Stimulated activated naive B cell treated with anti-CD40 and anti-IgM and Interleukin-4, amounts not matched to agents 10 μg/mL and 1 μg/mL and 100 μg/mL, for 72 hours (primary cell): ENCODE results near the gene TRIP11.

Experiments
- ATAC-seq, 2 donors: fragments of 150-1000 bp; cut with Tn5 transposase; replicated peaks; 2 replicates each; pipeline ENCODE4 v1.10.0; 2021; ENCODE audit warnings: moderate library complexity in 1 of 2
- DNase-seq: peaks from one replicate; pipeline ENCODE4 v3.0.0; 2021
- H3K27ac Mint-ChIP-seq: one replicate; pipeline ENCODE4 v1.8.0; 2022; ENCODE audit warnings: mild to moderate bottlenecking, mixed read lengths
- H3K27me3 Mint-ChIP-seq, 2 donors: one replicate each; pipeline ENCODE4 v1.8.0; 2022; ENCODE audit warnings: mixed read lengths in 2 of 2
- H3K36me3 Mint-ChIP-seq, 2 donors: one replicate each; pipeline ENCODE4 v1.8.0; 2022; ENCODE audit warnings: mixed read lengths in 2 of 2, mild to moderate bottlenecking in 1 of 2
- H3K4me1 Mint-ChIP-seq, 2 donors: one replicate each; pipeline ENCODE4 v1.8.0; 2022; ENCODE audit warnings: mixed read lengths in 2 of 2, mild to moderate bottlenecking in 1 of 2
- H3K4me3 Mint-ChIP-seq, 2 donors: one replicate each; pipeline ENCODE4 v1.8.0; 2022; ENCODE audit warnings: mild to moderate bottlenecking in 2 of 2, mixed read lengths in 2 of 2, moderate library complexity in 1 of 2
- H3K9me3 Mint-ChIP-seq, 2 donors: one replicate each; pipeline ENCODE4 v1.8.0; 2022; ENCODE audit warnings: mixed read lengths in 2 of 2, mild to moderate bottlenecking in 1 of 2

TRIP11 gene

GRCh38 chr14:91987192-91987591 lies 52.7 kb downstream of the TRIP11 start:
- no peaks in the 10 kb centered on the region for H3K27me3 Mint-ChIP-seq
- H3K4me1 Mint-ChIP-seq = peaks cover 0 to 4% of the 10 kb centered on the region in 2 donors
- no peak overlapping the region for H3K4me3 Mint-ChIP-seq
- peaks cover 47 to 61% of the 10 kb centered on the region in 2 donors for H3K36me3 Mint-ChIP-seq
- ATAC-seq = no peak
- H3K9me3 Mint-ChIP-seq = no peaks in the 10 kb centered on the region
- no peak for DNase-seq
- no peak overlapping the region for H3K27ac Mint-ChIP-seq

GRCh38 chr14:91985521-91986255 lies 54.2 kb downstream of the TRIP11 start:
- Mint-ChIP-seq H3K27ac (no peak overlapping the region), H3K27me3 (no peaks in the 10 kb centered on the region), H3K9me3 (no peaks in the 10 kb centered on the region), H3K36me3 (peaks cover 45 to 57% of the 10 kb centered on the region in 2 donors), H3K4me1 (peaks cover 0 to 4% of the 10 kb centered on the region in 2 donors), H3K4me3 (no peak overlapping the region)
- DNase-seq (no peak), ATAC-seq (no peak)

- Mint-ChIP-seq H3K4me3 (no peak overlapping the region), H3K36me3 (peaks cover 45 to 57% of the 10 kb centered on the region in 2 donors), H3K27ac (no peak overlapping the region), H3K9me3 (no peaks in the 10 kb centered on the region), H3K4me1 (peaks cover 6 to 7% of the 10 kb centered on the region in 2 donors), H3K27me3 (no peaks in the 10 kb centered on the region)
- no peak for DNase-seq
- no peak for ATAC-seq
Measured at GRCh38 chr14:91985008-91985407, 54.9 kb downstream of the TRIP11 start.

- Mint-ChIP-seq H3K9me3 (no peaks in the 10 kb centered on the region), H3K36me3 (peaks cover 42 to 51% of the 10 kb centered on the region in 2 donors), H3K4me3 (no peak overlapping the region), H3K27me3 (no peaks in the 10 kb centered on the region), H3K4me1 (peaks cover 7 to 12% of the 10 kb centered on the region in 2 donors), H3K27ac (no peak overlapping the region)
- DNase-seq (no peak), ATAC-seq (no peak)
Measured at GRCh38 chr14:91983588-91983987, 56.3 kb downstream of the TRIP11 start.

GRCh38 chr14:91980157-91980556 lies 59.7 kb downstream of the TRIP11 start:
- Mint-ChIP-seq H3K36me3 (peaks cover 36 to 37% of the 10 kb centered on the region in 2 donors), H3K4me3 (no peak overlapping the region), H3K4me1 (peaks cover 9 to 12% of the 10 kb centered on the region in 2 donors), H3K27me3 (no peaks in the 10 kb centered on the region), H3K27ac (peak overlapping the region; percentile 1), H3K9me3 (no peaks in the 10 kb centered on the region)
- ATAC-seq (peak; percentile 97), DNase-seq (no peak)

- Mint-ChIP-seq H3K4me3 (no peak overlapping the region), H3K4me1 (peaks cover 7 to 12% of the 10 kb centered on the region in 2 donors), H3K27me3 (no peaks in the 10 kb centered on the region), H3K27ac (no peak overlapping the region), H3K36me3 (peaks cover 29% of the 10 kb centered on the region in 2 donors), H3K9me3 (no peaks in the 10 kb centered on the region)
- DNase-seq (no peak), ATAC-seq (no peak)
Measured at GRCh38 chr14:91977884-91978283, 62.0 kb downstream of the TRIP11 start.

GRCh38 chr14:91975763-91976162 lies 64.1 kb downstream of the TRIP11 start:
- no peaks in the 10 kb centered on the region for H3K27me3 Mint-ChIP-seq
- H3K36me3 Mint-ChIP-seq = peaks cover 30 to 34% of the 10 kb centered on the region in 2 donors

GRCh38 chr14:91971188-91971778 lies 68.6 kb downstream of the TRIP11 start:
- H3K36me3 Mint-ChIP-seq = peaks cover 25 to 40% of the 10 kb centered on the region in 2 donors
- no peaks in the 10 kb centered on the region for H3K9me3 Mint-ChIP-seq
- no peak overlapping the region for H3K4me3 Mint-ChIP-seq
- H3K4me1 Mint-ChIP-seq = peaks cover 8 to 9% of the 10 kb centered on the region in 2 donors
- H3K27me3 Mint-ChIP-seq = no peaks in the 10 kb centered on the region
- no peak overlapping the region for H3K27ac Mint-ChIP-seq
- no peak for ATAC-seq
- DNase-seq = no peak

More at GRCh38 chr14:91975763-91976162, 64.1 kb downstream of the TRIP11 start:
- no peak for DNase-seq
- ATAC-seq = no peak
- Mint-ChIP-seq H3K9me3 (no peaks in the 10 kb centered on the region), H3K4me3 (no peak overlapping the region), H3K27ac (no peak overlapping the region), H3K4me1 (peaks cover 6 to 12% of the 10 kb centered on the region in 2 donors)

GRCh38 chr14:91968280-91968679 lies 71.6 kb downstream of the TRIP11 start:
- H3K4me1 Mint-ChIP-seq = peaks cover 8 to 9% of the 10 kb centered on the region in 2 donors
- H3K4me3 Mint-ChIP-seq = peak overlapping the region in 1 of 2 donors; percentile 15
- H3K36me3 Mint-ChIP-seq = peaks cover 17 to 34% of the 10 kb centered on the region in 2 donors
- no peaks in the 10 kb centered on the region for H3K27me3 Mint-ChIP-seq
- peak overlapping the region; percentile 81 for H3K27ac Mint-ChIP-seq
- H3K9me3 Mint-ChIP-seq = no peaks in the 10 kb centered on the region
- DNase-seq = no peak
- ATAC-seq = peak; percentile 87 to 94

GRCh38 chr14:91964724-91965123 lies 75.1 kb downstream of the TRIP11 start:
- Mint-ChIP-seq H3K36me3 (peaks cover 12 to 21% of the 10 kb centered on the region in 2 donors), H3K9me3 (no peaks in the 10 kb centered on the region), H3K27me3 (no peaks in the 10 kb centered on the region), H3K27ac (no peak overlapping the region), H3K4me1 (peaks cover 7 to 8% of the 10 kb centered on the region in 2 donors), H3K4me3 (no peak overlapping the region)
- ATAC-seq = no peak
- DNase-seq = no peak

- no peak overlapping the region for H3K27ac Mint-ChIP-seq
- peaks cover 7 to 8% of the 10 kb centered on the region in 2 donors for H3K4me1 Mint-ChIP-seq
- H3K9me3 Mint-ChIP-seq = no peaks in the 10 kb centered on the region
- no peaks in the 10 kb centered on the region for H3K27me3 Mint-ChIP-seq
- H3K4me3 Mint-ChIP-seq = no peak overlapping the region
- ATAC-seq (no peak), DNase-seq (no peak)
- peaks cover 12 to 19% of the 10 kb centered on the region in 2 donors for H3K36me3 Mint-ChIP-seq
Measured at GRCh38 chr14:91964011-91964410, 75.8 kb downstream of the TRIP11 start.

GRCh38 chr14:91963465-91963864 lies 76.4 kb downstream of the TRIP11 start:
- no peak overlapping the region for H3K4me3 Mint-ChIP-seq
- no peak overlapping the region for H3K27ac Mint-ChIP-seq
- ATAC-seq (no peak), DNase-seq (no peak)
- H3K27me3 Mint-ChIP-seq = no peaks in the 10 kb centered on the region
- peaks cover 2% of the 10 kb centered on the region in 2 donors for H3K4me1 Mint-ChIP-seq
- peaks cover 6 to 14% of the 10 kb centered on the region in 2 donors for H3K36me3 Mint-ChIP-seq
- no peaks in the 10 kb centered on the region for H3K9me3 Mint-ChIP-seq

GRCh38 chr14:91961297-91962220 lies 78.3 kb downstream of the TRIP11 start:
- no peaks in the 10 kb centered on the region for H3K4me1 Mint-ChIP-seq
- no peak overlapping the region for H3K27ac Mint-ChIP-seq
- DNase-seq = no peak
- no peak overlapping the region for H3K4me3 Mint-ChIP-seq
- H3K27me3 Mint-ChIP-seq = peaks cover 7 to 11% of the 10 kb centered on the region in 2 donors
- peaks cover 0 to 7% of the 10 kb centered on the region in 2 donors for H3K36me3 Mint-ChIP-seq
- ATAC-seq = no peak
- no peaks in the 10 kb centered on the region for H3K9me3 Mint-ChIP-seq

GRCh38 chr14:91957876-91958313 lies 82.0 kb downstream of the TRIP11 start:
- no peak for ATAC-seq
- no peaks in the 10 kb centered on the region for H3K9me3 Mint-ChIP-seq

More at GRCh38 chr14:91957876-91958313, 82.0 kb downstream of the TRIP11 start:
- H3K27me3 Mint-ChIP-seq = peaks cover 18 to 20% of the 10 kb centered on the region in 2 donors
- H3K36me3 Mint-ChIP-seq = no peaks in the 10 kb centered on the region
- no peak overlapping the region for H3K27ac Mint-ChIP-seq
- H3K4me1 Mint-ChIP-seq = no peaks in the 10 kb centered on the region
- H3K4me3 Mint-ChIP-seq = no peak overlapping the region
- no peak for DNase-seq
